ENCODE data around the gene LAMA4. TPM values are rescaled to one million over a fixed set of nuclear protein-coding genes. Genes with fewer than 3 reads are reported as not detected.

The LAMA4 gene
- total RNA-seq, 2 experiments from 2014 or later: 0.09 TPM; not detected in 1

GRCh38 chr6:112100561-112100960 lies 153.8 kb downstream of the LAMA4 start:
- DNase-seq (no peak), ATAC-seq (no peak)
- peaks cover 3% of the 10 kb centered on the region for H3K4me1 Mint-ChIP-seq
- CTCF ChIA-PET: interaction anchor here (1.1 kb wide), 1 partner anchor 9 kb away, joined by 4 read pairs; no protein-coding TSS in a partner anchor
- intact Hi-C loops (cut with DNase I, micrococcal nuclease): no loop called here
- H3K27ac Mint-ChIP-seq: no peak overlapping the region
- POLR2A ChIA-PET: no interaction called here
- peaks cover 4% of the 10 kb centered on the region for H3K9me3 Mint-ChIP-seq (ENCODE audit: low read depth)
- H3K4me3 Mint-ChIP-seq: no peak overlapping the region
- peaks cover 6% of the 10 kb centered on the region for H3K36me3 Mint-ChIP-seq (ENCODE audit: low read depth)
- peaks cover 5% of the 10 kb centered on the region for H3K27me3 Mint-ChIP-seq

DNA sequence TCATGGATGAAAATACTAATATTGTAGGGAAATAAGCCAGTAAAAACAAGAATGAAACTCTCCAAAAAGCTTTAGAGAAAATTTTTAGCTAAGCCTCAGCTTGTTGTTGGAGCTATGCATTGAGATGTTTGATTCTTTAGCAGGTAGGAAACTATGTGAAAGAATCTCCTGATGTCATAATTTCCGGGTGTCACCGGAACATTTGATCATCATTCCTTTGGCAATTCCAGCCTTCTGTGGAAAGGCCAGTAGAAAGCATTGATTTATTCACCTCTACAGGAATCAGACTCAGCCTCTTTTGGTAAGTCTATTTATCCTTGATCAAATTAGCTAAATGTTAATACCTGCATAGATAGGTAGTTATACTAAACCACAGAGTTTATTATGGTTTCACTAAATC lies 157.5 kb downstream of the LAMA4 start:
- ATAC-seq (no peak), DNase-seq (no peak)
- peaks cover 3% of the 10 kb centered on the region for H3K4me1 Mint-ChIP-seq
- no peaks in the 10 kb centered on the region for H3K9me3 Mint-ChIP-seq (ENCODE audit: low read depth)
- peaks cover 2% of the 10 kb centered on the region for H3K27me3 Mint-ChIP-seq
- no peak overlapping the region for H3K4me3 Mint-ChIP-seq
- CTCF ChIA-PET: interaction anchor here (0.9 to 1.4 kb wide), 2 partner anchors 13 to 66 kb away, joined by 4 read pairs; no protein-coding TSS in a partner anchor
- POLR2A ChIA-PET: no interaction called here
- H3K27ac Mint-ChIP-seq: no peak overlapping the region
- intact Hi-C loops (cut with DNase I, micrococcal nuclease): no loop called here
- peaks cover 2% of the 10 kb centered on the region for H3K36me3 Mint-ChIP-seq (ENCODE audit: low read depth)

GRCh38 chr6:112087916-112088315 lies 166.5 kb downstream of the LAMA4 start:
- peaks cover 15% of the 10 kb centered on the region for H3K36me3 Mint-ChIP-seq (ENCODE audit: low read depth)
- H3K27ac Mint-ChIP-seq: no peak overlapping the region
- H3K9me3 Mint-ChIP-seq (ENCODE audit: low read depth): no peaks in the 10 kb centered on the region
- DNase-seq: no peak
- H3K4me3 Mint-ChIP-seq: no peak overlapping the region
- ATAC-seq: no peak
- H3K4me1 Mint-ChIP-seq: peaks cover 11% of the 10 kb centered on the region
- CTCF ChIA-PET: interaction anchor here (0.6 to 4.4 kb wide), 15 partner anchors 9 to 829 kb away, joined by 3 to 101 read pairs (median 4); a partner anchor contains a TSS
- POLR2A ChIA-PET: interaction anchor here (0.9 kb wide), 1 partner anchor 75 kb away, joined by 4 read pairs; no protein-coding TSS in a partner anchor
- intact Hi-C loops (cut with DNase I, micrococcal nuclease): loop anchor here (1.0 to 2.0 kb wide), 5 partner anchors 45 to 1883 kb away; partner anchors contain the start of gene HDAC2 (in 1 of the 2)
- peaks cover 12% of the 10 kb centered on the region for H3K27me3 Mint-ChIP-seq

GRCh38 chr6:112087136-112087911 lies 167.0 kb downstream of the LAMA4 start, which contains the start of the genes FAM229B and TUBE1:
FAM229B (plus strand) TSS chr6:112087591; CDS start chr6:112099284, 11,693 bp downstream.
TUBE1 (minus strand) TSS chr6:112087482; CDS start chr6:112087434, 48 bp downstream.
- ChIA-PET CTCF (interaction anchor here (0.6 to 4.4 kb wide), 24 partner anchors 9 to 1925 kb away, joined by 3 to 101 read pairs (median 4); partner anchors contain the start of gene TRAF3IP2), POLR2A (interaction anchor here (0.5 to 0.9 kb wide), 4 partner anchors 76 to 1879 kb away, joined by 3 to 13 read pairs (median 4); partner anchors contain the start of gene TRAF3IP2)
- peak; percentile 98 for ATAC-seq
- Mint-ChIP-seq H3K27ac (no peak within 1 kb of the TSS), H3K36me3 (ENCODE audit: low read depth) (peaks cover 20% of the 10 kb centered on the region), H3K4me1 (peaks cover 11% of the 10 kb centered on the region), H3K27me3 (peaks cover 12% of the 10 kb centered on the region), H3K9me3 (ENCODE audit: low read depth) (no peaks in the 10 kb centered on the region), H3K4me3 (no peak within 1 kb of the TSS)
- intact Hi-C loops (cut with DNase I, micrococcal nuclease): loop anchor here (1.0 to 2.0 kb wide), 5 partner anchors 45 to 1883 kb away; partner anchors contain the start of gene HDAC2 (in 1 of the 2)
- peak; percentile 95 for DNase-seq

DNA sequence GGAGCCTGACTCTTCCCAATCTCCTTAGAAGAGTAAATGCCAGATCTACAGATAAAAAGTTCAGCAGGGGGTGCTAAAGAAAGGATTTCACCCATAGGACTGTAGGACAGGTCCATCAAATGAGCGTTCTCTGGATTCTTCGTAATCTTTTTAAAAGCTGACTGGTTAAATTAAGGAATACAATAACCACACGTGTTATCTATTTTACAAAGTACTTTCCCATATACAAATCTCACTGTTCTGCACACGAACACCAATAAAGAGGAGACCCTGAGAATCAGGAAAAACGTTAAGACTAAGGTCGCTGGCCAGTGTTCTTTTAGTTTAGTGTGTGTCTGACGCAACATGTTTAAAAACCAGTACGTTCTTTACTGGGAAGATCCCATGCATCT lies 167.6 kb downstream of the LAMA4 start:
- CTCF ChIA-PET: interaction anchor here (0.7 to 4.4 kb wide), 23 partner anchors 8 to 1925 kb away, joined by 3 to 101 read pairs (median 4); partner anchors contain the start of gene TRAF3IP2
- no peaks in the 10 kb centered on the region for H3K9me3 Mint-ChIP-seq (ENCODE audit: low read depth)
- H3K4me1 Mint-ChIP-seq: peaks cover 11% of the 10 kb centered on the region
- H3K27me3 Mint-ChIP-seq: peaks cover 12% of the 10 kb centered on the region
- ATAC-seq (peak; percentile 18), DNase-seq (no peak)
- intact Hi-C loops (cut with DNase I, micrococcal nuclease): loop anchor here (1.0 to 2.0 kb wide), 5 partner anchors 44 to 1884 kb away; partner anchors contain the start of gene HDAC2 (in 1 of the 2)
- no peak overlapping the region for H3K27ac Mint-ChIP-seq
- H3K4me3 Mint-ChIP-seq: no peak overlapping the region
- peaks cover 22% of the 10 kb centered on the region for H3K36me3 Mint-ChIP-seq (ENCODE audit: low read depth)
- POLR2A ChIA-PET: interaction anchor here (0.6 kb wide), 3 partner anchors 468 to 1880 kb away, joined by 3 to 13 read pairs (median 3); partner anchors contain the start of gene TRAF3IP2

- no peaks in the 10 kb centered on the region for H3K9me3 Mint-ChIP-seq (ENCODE audit: low read depth)
- CTCF ChIA-PET: interaction anchor here (0.6 to 4.4 kb wide), 10 partner anchors 10 to 78 kb away, joined by 3 to 101 read pairs (median 4); no protein-coding TSS in a partner anchor
- H3K4me1 Mint-ChIP-seq: peaks cover 11% of the 10 kb centered on the region
- DNase-seq: no peak
- POLR2A ChIA-PET: no interaction called here
- ATAC-seq: no peak
- peaks cover 22% of the 10 kb centered on the region for H3K36me3 Mint-ChIP-seq (ENCODE audit: low read depth)
- H3K27me3 Mint-ChIP-seq: peaks cover 8% of the 10 kb centered on the region
- H3K27ac Mint-ChIP-seq: no peak overlapping the region
- H3K4me3 Mint-ChIP-seq: peak overlapping the region; percentile 32
- intact Hi-C loops (cut with DNase I, micrococcal nuclease): loop anchor here (2.0 kb wide), 4 partner anchors 43 to 1885 kb away; partner anchors contain the start of gene HDAC2 (in 1 of the 2)
Observed at GRCh38 chr6:112085286-112086065, 168.9 kb downstream of the LAMA4 start.

DNA sequence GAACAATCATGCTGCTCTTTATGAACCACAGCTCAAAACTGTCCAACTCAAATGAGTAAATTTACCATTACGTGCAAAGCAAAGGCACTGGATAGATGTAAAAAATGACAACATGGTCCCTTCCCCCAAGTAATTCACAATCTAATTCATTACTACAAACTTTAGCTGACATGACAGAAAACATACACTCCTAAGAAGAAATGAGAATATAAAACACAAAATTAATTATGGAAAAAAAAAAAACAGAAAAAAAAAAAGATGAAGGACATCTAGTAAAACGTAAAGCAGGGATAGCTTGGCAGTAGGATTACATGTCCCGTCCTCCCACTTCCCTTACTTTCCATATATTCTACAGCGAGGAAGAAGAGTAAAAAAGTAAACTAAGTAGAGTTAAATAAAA lies 172.8 kb downstream of the LAMA4 start:
- H3K4me1 Mint-ChIP-seq: peaks cover 9% of the 10 kb centered on the region
- H3K4me3 Mint-ChIP-seq: no peak overlapping the region
- H3K9me3 Mint-ChIP-seq (ENCODE audit: low read depth): no peaks in the 10 kb centered on the region
- ChIA-PET CTCF (interaction anchor here (0.7 to 1.7 kb wide), 3 partner anchors 20 to 481 kb away, joined by 3 to 5 read pairs (median 3); no protein-coding TSS in a partner anchor), POLR2A (no interaction called here)
- no peak for DNase-seq
- H3K27ac Mint-ChIP-seq: no peak overlapping the region
- intact Hi-C loops (cut with DNase I, micrococcal nuclease): no loop called here
- H3K36me3 Mint-ChIP-seq (ENCODE audit: low read depth): peaks cover 35% of the 10 kb centered on the region
- no peaks in the 10 kb centered on the region for H3K27me3 Mint-ChIP-seq
- no peak for ATAC-seq

- Mint-ChIP-seq H3K27ac (no peak overlapping the region), H3K36me3 (ENCODE audit: low read depth) (peaks cover 3% of the 10 kb centered on the region), H3K4me1 (peaks cover 3% of the 10 kb centered on the region), H3K9me3 (ENCODE audit: low read depth) (no peaks in the 10 kb centered on the region), H3K27me3 (no peaks in the 10 kb centered on the region), H3K4me3 (no peak overlapping the region)
- CTCF ChIA-PET: interaction anchor here (0.6 to 1.5 kb wide), 2 partner anchors 16 to 20 kb away, joined by 3 to 4 read pairs; partner anchors contain the start of genes FAM229B and TUBE1
- ATAC-seq (no peak), DNase-seq (no peak)
- intact Hi-C loops (cut with DNase I, micrococcal nuclease): no loop called here
- POLR2A ChIA-PET: no interaction called here
Observed at GRCh38 chr6:112066606-112067005, 187.8 kb downstream of the LAMA4 start.

- H3K4me3 Mint-ChIP-seq: no peak overlapping the region
- no peaks in the 10 kb centered on the region for H3K27me3 Mint-ChIP-seq
- ChIA-PET POLR2A (no interaction called here), CTCF (interaction anchor here (0.7 to 1.5 kb wide), 6 partner anchors 11 to 115 kb away, joined by 3 to 5 read pairs (median 3); partner anchors contain the start of genes CCN6, FAM229B and TUBE1)
- H3K36me3 Mint-ChIP-seq (ENCODE audit: low read depth): peaks cover 3% of the 10 kb centered on the region
- DNase-seq (no peak), ATAC-seq (no peak)
- intact Hi-C loops (cut with DNase I, micrococcal nuclease): no loop called here
- H3K27ac Mint-ChIP-seq: no peak overlapping the region
- H3K4me1 Mint-ChIP-seq: peaks cover 3% of the 10 kb centered on the region
- H3K9me3 Mint-ChIP-seq (ENCODE audit: low read depth): no peaks in the 10 kb centered on the region
Observed at GRCh38 chr6:112065426-112065986, 188.9 kb downstream of the LAMA4 start.

- Mint-ChIP-seq H3K9me3 (ENCODE audit: low read depth) (no peaks in the 10 kb centered on the region), H3K4me1 (peaks cover 3% of the 10 kb centered on the region), H3K4me3 (no peak overlapping the region), H3K27ac (no peak overlapping the region), H3K36me3 (ENCODE audit: low read depth) (no peaks in the 10 kb centered on the region), H3K27me3 (no peaks in the 10 kb centered on the region)
- intact Hi-C loops (cut with DNase I, micrococcal nuclease): no loop called here
- DNase-seq (no peak), ATAC-seq (no peak)
- ChIA-PET POLR2A (no interaction called here), CTCF (interaction anchor here (0.6 to 0.9 kb wide), 2 partner anchors 19 to 20 kb away, joined by 3 to 4 read pairs; no protein-coding TSS in a partner anchor)
Observed at GRCh38 chr6:112062966-112063365, 191.4 kb downstream of the LAMA4 start.
